ENCODE data around the gene DNM3. TPM values are rescaled to one million over a fixed set of nuclear protein-coding genes. Genes with fewer than 3 reads are reported as not detected.

DNM3 gene
- total RNA-seq, 1 donor from 2014 or later = 2.1 TPM

DNA sequence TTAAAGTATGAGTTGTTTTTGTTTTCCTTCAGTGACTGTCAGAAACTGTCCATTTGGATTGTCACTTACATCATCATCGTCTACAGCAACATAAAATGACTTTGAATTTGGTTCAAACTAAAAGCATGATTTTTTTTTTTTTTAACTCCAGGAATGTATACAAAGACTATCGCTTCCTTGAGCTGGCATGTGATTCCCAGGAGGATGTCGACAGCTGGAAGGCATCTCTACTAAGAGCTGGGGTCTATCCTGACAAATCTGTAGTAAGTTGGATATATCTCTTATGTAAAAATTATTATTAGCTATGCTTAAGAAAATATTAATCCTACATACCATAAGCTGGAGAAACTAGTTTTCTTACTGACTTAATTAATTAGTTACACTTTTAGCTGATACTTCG, 467.3 kb downstream of the DNM3 start:
- H3K4me1 Mint-ChIP-seq = no peaks in the 10 kb centered on the region
- CTCF ChIA-PET = interaction anchor here (0.6 kb wide), 1 partner anchor 490 kb away, joined by 4 read pairs; no protein-coding TSS in a partner anchor
- no peak overlapping the region for H3K27ac Mint-ChIP-seq
- ATAC-seq (ENCODE audit: low read depth) = no peak
- TF ChIP-seq, protein P1, sequence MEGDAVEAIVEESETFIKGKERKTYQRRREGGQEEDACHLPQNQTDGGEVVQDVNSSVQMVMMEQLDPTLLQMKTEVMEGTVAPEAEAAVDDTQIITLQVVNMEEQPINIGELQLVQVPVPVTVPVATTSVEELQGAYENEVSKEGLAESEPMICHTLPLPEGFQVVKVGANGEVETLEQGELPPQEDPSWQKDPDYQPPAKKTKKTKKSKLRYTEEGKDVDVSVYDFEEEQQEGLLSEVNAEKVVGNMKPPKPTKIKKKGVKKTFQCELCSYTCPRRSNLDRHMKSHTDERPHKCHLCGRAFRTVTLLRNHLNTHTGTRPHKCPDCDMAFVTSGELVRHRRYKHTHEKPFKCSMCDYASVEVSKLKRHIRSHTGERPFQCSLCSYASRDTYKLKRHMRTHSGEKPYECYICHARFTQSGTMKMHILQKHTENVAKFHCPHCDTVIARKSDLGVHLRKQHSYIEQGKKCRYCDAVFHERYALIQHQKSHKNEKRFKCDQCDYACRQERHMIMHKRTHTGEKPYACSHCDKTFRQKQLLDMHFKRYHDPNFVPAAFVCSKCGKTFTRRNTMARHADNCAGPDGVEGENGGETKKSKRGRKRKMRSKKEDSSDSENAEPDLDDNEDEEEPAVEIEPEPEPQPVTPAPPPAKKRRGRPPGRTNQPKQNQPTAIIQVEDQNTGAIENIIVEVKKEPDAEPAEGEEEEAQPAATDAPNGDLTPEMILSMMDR (IDR thresholded peaks at IDR 0.05) = no peak
- DNase-seq = no peak
- no peaks in the 10 kb centered on the region for H3K36me3 Mint-ChIP-seq (ENCODE audit: low read depth)
- H3K27me3 Mint-ChIP-seq = no peaks in the 10 kb centered on the region
- H3K4me3 Mint-ChIP-seq = no peak overlapping the region
- H3K9me3 Mint-ChIP-seq = no peaks in the 10 kb centered on the region
- intact Hi-C loops (cut with micrococcal nuclease) = no loop called here
- POLR2A ChIA-PET = no interaction called here

DNA sequence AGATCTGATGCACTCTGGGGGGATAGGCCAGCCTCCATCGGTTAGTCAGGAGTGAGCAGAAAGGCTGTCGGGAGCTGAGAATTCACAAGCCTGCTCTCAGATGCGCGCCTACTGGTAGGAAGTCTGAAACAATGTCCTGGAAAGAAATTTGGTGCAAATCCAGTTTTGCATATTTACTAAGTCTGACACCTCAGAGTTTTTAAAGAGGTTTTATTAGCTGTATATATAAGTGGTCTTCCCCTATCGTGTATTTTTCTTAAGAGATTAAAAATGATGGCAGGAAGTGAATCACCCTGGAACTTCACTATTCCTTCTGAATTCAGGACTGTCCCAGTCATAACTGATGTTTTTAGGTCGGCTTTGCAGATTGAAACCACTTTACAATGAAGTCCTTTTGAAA, 479.4 kb downstream of the DNM3 start:
- H3K4me1 Mint-ChIP-seq = no peaks in the 10 kb centered on the region
- no peak overlapping the region for H3K27ac Mint-ChIP-seq
- H3K4me3 Mint-ChIP-seq = no peak overlapping the region
- TF ChIP-seq, protein P1 (IDR thresholded peaks at IDR 0.05) = no peak
- no peaks in the 10 kb centered on the region for H3K9me3 Mint-ChIP-seq
- no peaks in the 10 kb centered on the region for H3K27me3 Mint-ChIP-seq
- DNase-seq (no peak), ATAC-seq (ENCODE audit: low read depth) (no peak)
- POLR2A ChIA-PET = no interaction called here
- intact Hi-C loops (cut with micrococcal nuclease) = no loop called here
- no peaks in the 10 kb centered on the region for H3K36me3 Mint-ChIP-seq (ENCODE audit: low read depth)
- CTCF ChIA-PET = no interaction called here

- no peaks in the 10 kb centered on the region for H3K4me1 Mint-ChIP-seq
- intact Hi-C loops (cut with micrococcal nuclease) = no loop called here
- H3K36me3 Mint-ChIP-seq (ENCODE audit: low read depth) = no peaks in the 10 kb centered on the region
- DNase-seq (no peak), ATAC-seq (ENCODE audit: low read depth) (no peak)
- H3K9me3 Mint-ChIP-seq = no peaks in the 10 kb centered on the region
- H3K27me3 Mint-ChIP-seq = no peaks in the 10 kb centered on the region
- CTCF ChIA-PET = no interaction called here
- H3K27ac Mint-ChIP-seq = no peak overlapping the region
- no peak overlapping the region for H3K4me3 Mint-ChIP-seq
- POLR2A ChIA-PET = no interaction called here
- TF ChIP-seq, protein P1 (IDR thresholded peaks at IDR 0.05) = no peak
These were observed 480.2 kb downstream of the DNM3 start for GRCh38 chr1:172321451-172321850.

DNA sequence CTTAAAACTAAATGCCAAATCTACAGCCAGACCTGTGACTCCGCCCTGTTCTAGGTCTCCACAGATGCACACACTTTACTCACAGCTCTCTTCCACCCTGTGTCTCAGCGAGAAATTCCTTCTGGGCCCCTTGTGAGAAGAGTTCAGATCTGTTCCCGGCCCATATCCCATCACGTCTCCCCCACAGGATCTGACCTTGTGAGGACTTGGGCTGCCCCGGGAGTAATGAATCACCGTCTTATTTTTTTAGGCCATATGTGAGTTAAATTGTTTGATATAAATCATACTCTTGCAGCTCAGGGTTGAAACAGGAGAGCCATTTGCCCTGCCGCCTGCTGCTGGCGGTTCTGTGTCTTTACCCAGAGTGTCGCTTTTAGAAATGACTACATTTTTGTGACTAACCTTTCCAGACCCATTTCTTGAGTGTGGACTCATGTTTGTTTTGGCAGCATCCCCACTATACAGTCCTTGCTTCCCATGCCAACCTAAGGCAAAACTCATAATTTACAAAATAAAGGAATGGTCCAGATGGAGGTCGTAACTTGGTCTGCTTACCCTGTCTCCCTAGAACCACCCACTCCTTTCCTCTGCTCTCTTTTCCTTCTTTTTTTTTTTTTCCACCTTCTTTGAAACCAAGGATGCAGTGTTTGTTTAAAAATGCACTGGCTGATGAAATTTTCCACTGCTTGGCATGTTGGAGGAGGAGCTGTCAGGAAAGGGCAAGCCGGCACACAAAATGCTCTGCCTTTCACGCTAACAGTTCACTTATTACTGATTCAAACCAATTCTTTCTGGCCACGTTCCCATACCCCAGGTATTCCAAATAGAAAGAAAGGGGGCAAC, 481.1 kb downstream of the DNM3 start:
- no peaks in the 10 kb centered on the region for H3K27me3 Mint-ChIP-seq
- TF ChIP-seq, protein P1 (IDR thresholded peaks at IDR 0.05) = no peak
- CTCF ChIA-PET = no interaction called here
- intact Hi-C loops (cut with micrococcal nuclease) = no loop called here
- H3K4me1 Mint-ChIP-seq = no peaks in the 10 kb centered on the region
- no peak overlapping the region for H3K4me3 Mint-ChIP-seq
- no peak for DNase-seq
- no peak overlapping the region for H3K27ac Mint-ChIP-seq
- POLR2A ChIA-PET = no interaction called here
- H3K9me3 Mint-ChIP-seq = no peaks in the 10 kb centered on the region
- no peaks in the 10 kb centered on the region for H3K36me3 Mint-ChIP-seq (ENCODE audit: low read depth)
- no peak for ATAC-seq (ENCODE audit: low read depth)

DNA sequence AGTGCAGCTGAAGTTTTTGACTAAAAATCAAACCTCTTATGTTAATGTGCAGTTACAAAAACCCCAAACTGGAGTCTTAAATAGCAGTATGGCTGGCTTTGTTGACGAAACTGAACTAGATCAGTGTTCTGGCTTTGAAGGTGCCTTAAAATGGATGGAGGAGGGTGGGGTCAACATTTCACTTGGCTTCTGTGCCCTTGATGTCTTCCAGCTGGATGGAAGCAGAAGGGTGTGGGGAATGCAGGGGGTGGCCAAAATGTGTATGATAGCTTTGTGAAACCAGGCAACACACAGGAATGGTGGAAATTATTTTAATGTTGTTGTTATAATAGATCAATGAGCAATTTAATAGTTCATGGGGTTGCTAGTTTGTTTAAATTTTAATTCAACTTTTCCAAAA, 482.4 kb downstream of the DNM3 start:
- TF ChIP-seq, protein P1 (IDR thresholded peaks at IDR 0.05) = no peak
- Mint-ChIP-seq H3K27ac (no peak overlapping the region), H3K9me3 (no peaks in the 10 kb centered on the region), H3K4me1 (no peaks in the 10 kb centered on the region), H3K36me3 (ENCODE audit: low read depth) (no peaks in the 10 kb centered on the region), H3K27me3 (no peaks in the 10 kb centered on the region), H3K4me3 (no peak overlapping the region)
- intact Hi-C loops (cut with micrococcal nuclease) = no loop called here
- POLR2A ChIA-PET = no interaction called here
- no peak for ATAC-seq (ENCODE audit: low read depth)
- DNase-seq = no peak
- CTCF ChIA-PET = no interaction called here
